ENCODE measurements around the gene ACOX3.

The ACOX3 gene

DNA sequence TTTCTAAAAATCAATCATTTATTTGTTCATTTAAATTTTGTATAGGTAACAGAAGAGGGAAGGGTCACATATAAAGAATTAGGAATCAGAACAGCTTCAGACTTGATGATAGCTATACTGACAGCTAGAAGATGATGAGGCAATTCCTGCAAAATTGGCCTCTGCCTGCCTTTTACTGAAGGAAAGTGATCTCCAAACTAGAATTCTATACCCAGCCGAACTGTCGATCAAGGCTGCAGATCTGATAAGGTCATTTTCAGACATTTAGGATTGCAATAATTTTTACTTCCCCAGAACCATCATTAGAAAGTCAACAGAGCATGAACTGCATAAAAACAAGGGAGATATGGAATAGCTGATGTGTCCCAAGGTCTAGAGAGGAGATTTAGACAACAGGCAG lies 104.7 kb downstream of the ACOX3 start:
- no peak for DNase-seq (ENCODE audit: low spot score)

DNA sequence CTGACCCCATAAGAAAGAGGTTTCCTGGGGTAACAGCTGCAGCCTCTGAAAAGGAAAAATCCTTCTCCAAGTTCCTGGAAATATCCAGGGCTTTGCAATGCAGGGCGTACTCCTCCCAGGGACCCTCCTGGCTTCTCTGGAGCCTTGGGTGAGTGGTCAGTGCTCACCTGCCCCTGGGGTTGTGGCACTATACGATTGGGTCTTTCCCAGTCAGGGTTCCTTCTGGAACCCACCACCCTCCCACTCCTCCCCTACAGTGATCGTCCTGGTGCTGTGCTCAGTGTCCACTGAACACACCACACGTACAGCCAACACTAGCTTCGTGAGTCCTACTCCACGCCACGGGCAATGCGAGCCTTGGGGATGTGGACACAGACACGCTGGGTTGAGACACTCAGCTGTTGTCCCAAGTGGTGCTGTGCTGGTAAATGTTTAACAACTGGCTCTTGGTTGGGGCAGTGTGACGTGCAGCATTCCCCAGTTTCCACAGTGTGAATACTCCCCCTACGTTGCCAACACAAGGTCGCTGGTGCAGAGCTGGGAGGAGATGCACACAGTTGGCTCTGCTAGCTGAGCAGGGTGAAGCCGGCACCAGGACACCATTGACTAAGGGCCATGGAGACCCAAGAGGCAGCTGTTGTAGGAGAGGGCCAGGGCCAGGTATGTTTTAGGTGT lies 105.6 kb downstream of the ACOX3 start:
- no peak for DNase-seq (ENCODE audit: low spot score)

GRCh38 chr4:8333726-8334460 lies 106.6 kb downstream of the ACOX3 start:
- DNase-seq (ENCODE audit: low spot score): no peak

GRCh38 chr4:8332891-8333331 lies 107.6 kb downstream of the ACOX3 start:
- DNase-seq (ENCODE audit: low spot score): no peak

DNA sequence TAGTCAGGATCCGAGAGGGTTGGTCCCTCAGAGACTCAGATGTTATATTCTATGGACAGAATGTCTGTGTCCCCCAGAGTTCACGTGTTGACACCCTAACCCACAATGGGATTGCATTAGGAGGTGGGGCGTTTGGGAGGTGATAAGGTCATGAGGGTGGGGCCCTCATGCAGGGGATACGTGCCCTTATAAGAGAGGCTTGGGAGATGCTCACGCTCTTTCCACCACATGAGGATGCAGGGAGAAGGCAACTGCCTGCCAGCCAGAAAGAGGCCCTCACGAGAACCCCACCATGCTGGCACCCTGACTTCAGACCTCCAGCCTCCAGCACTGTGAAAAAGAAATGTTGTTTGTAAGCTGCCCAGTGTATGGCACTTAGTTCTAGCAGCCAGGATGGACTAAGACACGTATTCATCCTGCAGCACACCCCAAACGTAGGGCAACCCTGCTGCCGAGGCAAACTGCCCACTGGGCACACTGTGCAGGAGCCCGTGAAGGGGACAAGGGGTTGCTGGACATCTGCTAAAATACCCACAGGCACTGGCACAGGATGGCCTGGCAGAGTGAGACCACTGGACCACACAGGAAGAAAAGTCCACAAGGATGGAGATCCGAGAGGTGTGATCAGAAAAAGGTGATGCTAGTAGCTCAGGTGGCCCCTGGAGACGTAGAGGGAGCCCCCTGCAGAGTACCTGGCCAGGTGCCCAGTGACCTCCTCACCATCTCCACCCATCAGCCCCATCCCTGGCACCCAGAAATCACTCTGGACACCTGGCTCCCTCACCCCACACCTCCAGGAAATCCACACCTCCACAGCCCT lies 108.3 kb downstream of the ACOX3 start:
- no peak for DNase-seq (ENCODE audit: low spot score)

DNA sequence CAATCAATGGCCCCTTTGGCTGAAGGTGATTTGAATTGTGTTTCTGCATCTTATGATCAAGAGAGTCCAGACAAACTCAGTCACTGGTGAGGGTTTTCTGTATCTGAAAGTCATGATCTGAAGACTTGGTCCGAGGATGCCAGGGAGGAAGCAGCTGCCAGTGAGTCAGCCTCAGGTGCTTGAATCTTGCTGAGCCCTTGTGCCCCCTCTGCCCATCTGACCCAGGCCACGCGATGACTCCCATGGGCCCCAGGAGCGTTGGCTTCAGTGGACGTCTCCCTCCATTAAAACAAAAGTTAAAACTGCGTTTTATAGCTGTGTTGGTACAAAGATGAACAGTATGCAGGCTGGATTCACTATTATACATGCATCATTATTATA lies 109.0 kb downstream of the ACOX3 start:
- no peak for DNase-seq (ENCODE audit: low spot score)

DNA sequence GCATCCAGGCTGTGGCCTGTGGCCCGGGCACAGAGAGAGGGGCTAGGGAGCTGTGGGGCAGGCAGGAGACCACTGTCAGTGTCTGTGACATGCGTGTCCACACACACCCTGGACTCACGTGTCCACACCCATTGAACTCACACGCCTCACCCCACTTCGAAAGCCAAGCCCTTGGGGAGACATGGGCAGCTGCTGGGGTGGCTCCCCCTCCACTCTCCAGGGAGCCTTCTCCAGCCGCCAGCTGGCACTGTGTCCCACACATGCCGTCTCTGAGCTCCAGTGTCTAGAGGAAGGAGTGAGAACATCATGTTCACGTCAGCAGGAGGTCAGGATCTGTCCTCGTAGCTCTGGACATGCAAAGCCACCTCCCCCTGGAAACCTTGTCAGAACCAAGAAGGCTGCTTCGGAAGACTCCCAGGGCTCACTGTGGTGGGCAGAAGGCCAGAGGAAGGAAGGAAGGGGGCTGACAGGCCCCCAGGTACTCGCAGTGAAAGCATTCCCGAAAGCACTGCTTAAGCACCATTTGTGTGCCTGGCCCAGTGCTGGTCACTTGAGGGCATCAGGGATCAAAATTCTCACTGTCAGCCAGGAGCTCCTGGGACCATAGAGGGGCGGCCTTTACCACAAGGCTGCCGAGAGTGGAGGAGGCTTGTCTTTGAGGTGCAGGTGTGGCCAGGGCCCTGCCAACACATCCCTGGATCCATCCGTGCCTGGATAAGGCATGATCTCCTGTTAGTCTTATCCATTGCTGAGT lies 109.5 kb downstream of the ACOX3 start:
- DNase-seq (ENCODE audit: low spot score): no peak

GRCh38 chr4:8329859-8330761 lies 110.4 kb downstream of the ACOX3 start:
- no peak for DNase-seq (ENCODE audit: low spot score)

DNA sequence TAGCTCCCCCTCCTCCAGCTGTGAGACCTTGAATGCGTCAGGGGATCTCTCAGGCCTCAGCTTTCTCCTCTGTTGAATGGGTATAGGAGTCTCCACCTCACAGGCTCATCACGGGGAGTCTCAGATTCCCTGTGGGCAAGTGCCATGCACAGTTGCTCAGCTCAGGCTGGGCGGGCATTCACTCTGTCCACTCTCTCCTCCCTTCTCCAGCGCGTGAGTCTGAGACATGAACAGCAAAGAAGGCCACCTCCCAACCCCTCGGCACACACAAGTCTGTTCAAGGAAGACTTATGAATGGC lies 111.0 kb downstream of the ACOX3 start:
- DNase-seq (ENCODE audit: low spot score): no peak

- DNase-seq (ENCODE audit: low spot score): no peak
Observed at GRCh38 chr4:8328866-8329559, 111.5 kb downstream of the ACOX3 start.

DNA sequence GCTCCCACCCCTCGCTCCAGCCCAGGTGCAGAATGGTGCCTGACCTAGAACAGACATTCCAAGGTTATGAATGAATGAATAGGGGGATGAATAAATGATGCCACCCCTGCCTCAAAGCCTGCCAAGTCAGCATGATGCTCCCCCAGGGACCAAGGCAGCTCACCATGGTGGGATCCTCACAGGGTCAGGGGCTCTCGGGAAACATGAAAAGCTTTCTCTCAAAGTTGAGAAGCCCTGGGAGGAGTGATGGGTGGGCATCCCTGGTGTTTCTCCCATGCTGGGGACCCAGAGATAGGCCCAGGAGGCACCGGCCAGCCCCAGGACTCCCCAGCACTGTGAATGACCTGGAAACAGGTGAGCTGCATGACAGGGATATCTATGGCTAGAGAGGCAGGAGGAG lies 112.1 kb downstream of the ACOX3 start:
- no peak for DNase-seq (ENCODE audit: low spot score)

DNA sequence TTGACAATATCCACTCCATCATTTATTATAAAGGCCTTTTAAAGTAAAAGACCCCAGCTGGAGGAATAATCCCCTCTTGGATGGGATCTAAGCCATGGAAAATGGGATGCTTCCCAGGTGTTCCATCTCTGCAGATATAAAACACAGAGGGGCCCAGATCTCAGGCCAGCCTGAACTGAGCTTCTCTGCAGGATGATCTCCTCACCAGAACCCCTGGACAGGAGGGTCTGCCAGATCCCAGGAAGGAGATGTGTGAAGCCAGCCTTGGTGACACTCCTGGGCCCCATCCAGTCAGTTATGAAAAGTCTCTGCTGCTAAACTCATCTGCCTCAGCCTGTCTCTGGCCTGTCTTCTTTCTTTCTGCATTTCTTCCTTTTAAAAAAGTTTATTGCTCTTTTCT lies 114.3 kb downstream of the ACOX3 start:
- no peak for DNase-seq (ENCODE audit: low spot score)

GRCh38 chr4:8325291-8325973 lies 115.1 kb downstream of the ACOX3 start:
- DNase-seq (ENCODE audit: low spot score): no peak

DNA sequence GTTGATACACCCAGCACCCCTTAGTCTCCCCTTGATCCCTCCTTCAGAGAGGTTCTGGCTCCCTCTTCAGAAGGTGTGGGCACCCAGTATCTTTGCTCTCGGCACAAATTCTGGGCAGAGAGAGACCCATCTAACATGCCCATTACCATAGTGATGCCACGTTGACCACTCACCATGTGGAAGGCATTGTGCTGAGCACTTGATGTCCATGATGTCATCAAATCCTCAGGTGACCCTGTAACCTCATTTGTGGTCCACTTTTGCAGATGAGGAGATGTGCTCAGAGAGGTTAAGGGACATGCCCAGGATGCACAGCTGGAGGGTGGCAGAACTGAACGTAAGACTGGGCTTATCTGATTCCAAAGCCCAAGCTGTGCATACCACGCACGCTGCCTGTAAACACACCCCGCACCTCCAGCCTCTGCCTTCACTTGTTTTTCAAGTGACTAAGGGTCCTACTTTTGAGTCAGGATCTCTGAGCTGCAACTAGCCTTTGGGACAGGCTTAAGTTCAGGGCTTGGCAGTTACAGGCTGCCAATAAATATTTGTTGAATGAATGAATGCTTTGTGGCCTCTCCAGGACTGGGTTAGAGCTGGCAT lies 115.8 kb downstream of the ACOX3 start:
- no peak for DNase-seq (ENCODE audit: low spot score)

- DNase-seq (ENCODE audit: low spot score): no peak
Observed at GRCh38 chr4:8323947-8324555, 116.5 kb downstream of the ACOX3 start.

DNA sequence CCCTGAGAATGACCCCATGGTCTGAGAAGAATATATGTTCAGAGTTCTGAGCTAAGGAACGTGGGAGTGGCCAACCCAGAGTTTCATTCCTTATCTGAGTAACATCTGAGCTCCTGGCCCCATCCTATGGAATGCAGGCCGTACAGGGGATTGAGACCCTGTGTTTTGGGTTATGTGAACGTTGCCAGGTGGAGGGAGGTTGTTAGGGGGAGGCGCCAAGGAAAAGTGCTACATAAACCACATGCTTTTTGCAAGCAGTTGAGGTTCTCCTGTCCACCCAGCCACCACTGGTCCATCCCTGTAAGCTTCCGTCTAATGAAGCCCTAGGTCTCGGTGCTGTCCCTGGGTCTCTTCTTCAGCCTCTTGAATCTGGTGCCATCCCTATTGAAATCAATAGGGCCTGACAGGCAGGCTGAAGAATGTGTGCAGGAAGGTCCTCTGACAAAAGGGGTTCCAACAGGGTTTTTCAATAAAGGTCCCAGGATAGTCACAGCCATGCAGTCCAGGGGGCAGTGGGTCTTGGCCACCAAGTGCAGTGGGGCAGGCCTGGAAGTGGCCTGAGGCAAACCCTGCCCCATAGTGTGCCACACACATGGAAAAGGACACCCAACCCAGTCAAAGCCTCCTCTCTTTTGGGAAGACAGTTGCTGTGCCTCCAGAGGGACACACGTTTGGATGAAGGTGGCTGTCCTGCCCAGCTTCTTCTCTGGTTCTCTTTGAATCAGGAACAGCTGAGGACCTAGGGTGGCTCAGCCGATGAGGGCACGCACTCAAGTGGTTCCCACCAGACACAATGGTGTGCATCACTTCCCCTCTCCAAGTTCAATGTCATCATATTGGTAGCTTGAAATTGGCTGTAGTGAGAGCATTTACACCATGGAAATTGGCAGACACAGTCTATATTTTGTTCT lies 117.5 kb downstream of the ACOX3 start:
- no peak for DNase-seq (ENCODE audit: low spot score)

- no peak for DNase-seq (ENCODE audit: low spot score)
Observed at GRCh38 chr4:8321771-8322170, 118.8 kb downstream of the ACOX3 start.

DNA sequence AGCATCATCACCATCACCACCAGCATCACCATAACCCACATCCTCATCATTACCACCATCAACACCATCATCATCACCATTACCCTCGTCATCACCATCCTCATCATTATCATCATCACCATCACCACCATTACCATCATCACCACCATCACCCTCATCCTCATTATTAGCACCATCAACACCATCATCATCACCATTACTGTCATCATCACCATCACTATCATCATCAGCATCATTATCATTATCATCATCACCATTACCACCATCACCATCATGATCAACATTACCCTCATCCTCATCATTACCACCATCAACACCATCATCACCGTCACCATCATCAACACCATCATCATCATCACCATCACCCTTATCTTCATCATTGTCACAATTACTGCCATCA lies 119.3 kb downstream of the ACOX3 start:
- no peak for DNase-seq (ENCODE audit: low spot score)

Measured in hematopoietic multipotent progenitor cell treated with erythropoietin and hydrocortisone succinate and interleukin-3 and kit ligand, for 15 days (in vitro differentiated cells).